GDM1 (cell line): Measurements from ENCODE around the gene TSN.
"Not testable (repeated sequence)": the region's sequence is repeated elsewhere in the genome, so short reads cannot be mapped to it uniquely, and the experiment has no call there.

ENCODE experiments used
- DNase-seq: peaks from one replicate; lab custom pipeline; 2025; lab: John Stamatoyannopoulos, UW

TSN gene

GRCh38 chr2:121801916-121802315, 46.5 kb downstream of the TSN start:
- no peak for DNase-seq

- DNase-seq: peak; percentile 24
These were observed 48.1 kb downstream of the TSN start for GRCh38 chr2:121803503-121803902.

- DNase-seq: peak; percentile 88
These were observed 48.9 kb downstream of the TSN start for GRCh38 chr2:121804340-121804739.

GRCh38 chr2:121804997-121805765, 49.7 kb downstream of the TSN start:
- DNase-seq: no peak

- no peak for DNase-seq
These were observed 50.3 kb downstream of the TSN start for GRCh38 chr2:121805766-121806143.

GRCh38 chr2:121807771-121808170, 52.3 kb downstream of the TSN start:
- DNase-seq: not testable (repeated sequence)

GRCh38 chr2:121809607-121810006, 54.2 kb downstream of the TSN start:
- DNase-seq: no peak

- peak; percentile 50 for DNase-seq
These were observed 55.8 kb downstream of the TSN start for GRCh38 chr2:121810959-121811853.

- not testable (repeated sequence) for DNase-seq
These were observed 57.6 kb downstream of the TSN start for GRCh38 chr2:121813083-121813482.

- DNase-seq: no peak
These were observed 59.8 kb downstream of the TSN start for GRCh38 chr2:121815216-121815615.

- DNase-seq: no peak
These were observed 61.3 kb downstream of the TSN start for GRCh38 chr2:121816797-121817196.

GRCh38 chr2:121817304-121817703, 61.9 kb downstream of the TSN start:
- DNase-seq: not testable (repeated sequence)
